WTC11 (cell line): Measurements from ENCODE around the gene CFAP221.

Experiments used
- CBFB ChIP-seq: sonication (generic); formaldehyde crosslinking; IDR thresholded peaks from 2 replicates; pipeline ENCODE4 v1.8.1; 2022; ENCODE audit warnings: mild to moderate bottlenecking, low read depth, missing genetic modification reagents
- GABPB1 ChIP-seq: sonication (generic); formaldehyde crosslinking; IDR thresholded peaks from 2 replicates; pipeline ENCODE4 v1.8.1; 2023; ENCODE audit warnings: mild to moderate bottlenecking, missing genetic modification reagents
- GTF2I ChIP-seq: fragments of 250-450 bp; sonication (Bioruptor Pico); conservative IDR thresholded peaks from 2 replicates; pipeline ENCODE4 v1.4.0; 2021; ENCODE audit warnings: mild to moderate bottlenecking
- SP1 ChIP-seq: sonication (generic); formaldehyde crosslinking; conservative IDR thresholded peaks from 2 replicates; pipeline ENCODE4 v1.8.1; 2022; ENCODE audit warnings: missing genetic modification reagents
- TF ChIP-seq, protein P1 (sequence below): fragments of 200-600 bp; IDR thresholded peaks from 2 replicates; pipeline ENCODE4 v1.8.0; 2022; ENCODE audit warnings: antibody characterized with exemption
- TF ChIP-seq, protein P2 (sequence below): sonication (generic); formaldehyde crosslinking; IDR thresholded peaks from 2 replicates; pipeline ENCODE4 v1.8.0; 2023; ENCODE audit warnings: missing genetic modification reagents, mild to moderate bottlenecking, borderline replicate concordance
- TF ChIP-seq, protein P3 (sequence below): sonication (generic); formaldehyde crosslinking; IDR thresholded peaks from 2 replicates; pipeline ENCODE4 v1.8.1; 2023; ENCODE audit warnings: mild to moderate bottlenecking, missing genetic modification reagents, moderate library complexity
- TF ChIP-seq, protein P4 (sequence below): fragments of 250-450 bp; sonication (Bioruptor Pico); IDR thresholded peaks from 2 replicates; pipeline ENCODE4 v1.9.0; 2021; ENCODE audit warnings: moderate library complexity, mild to moderate bottlenecking, inconsistent platforms, borderline replicate concordance
- TF ChIP-seq, protein P5 (sequence below): fragments of 250-450 bp; sonication (Bioruptor Pico); IDR thresholded peaks from 2 replicates; pipeline ENCODE4 v2.1.2; 2022; ENCODE audit warnings: mild to moderate bottlenecking, moderate library complexity

DNA sequence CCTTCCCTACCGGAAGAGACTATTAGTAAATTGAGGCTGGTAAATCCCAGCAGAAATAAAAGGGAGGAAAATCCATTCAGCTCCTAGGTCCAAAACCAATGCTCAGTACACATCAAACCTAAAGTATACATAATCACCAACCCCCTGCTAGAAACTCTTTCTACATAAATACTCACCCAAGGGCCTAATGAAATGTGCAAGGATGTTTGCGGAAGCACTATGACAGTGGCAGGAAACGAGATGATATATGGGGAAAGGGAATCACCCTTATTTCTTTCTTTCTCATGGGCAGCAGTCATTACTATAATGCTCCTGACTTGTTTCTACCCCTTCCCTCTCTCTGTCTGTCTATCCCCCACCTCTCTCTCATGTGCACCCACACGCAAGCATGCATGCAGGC is 18.6 kb upstream of the CFAP221 start:
- TF ChIP-seq CBFB (CRISPR knock-in tag) (no peak), GABPB1 (no peak), SP1 (CRISPR knock-in tag) (no peak), GTF2I (CRISPR knock-in tag) (no peak)
- TF ChIP-seq, protein P1, sequence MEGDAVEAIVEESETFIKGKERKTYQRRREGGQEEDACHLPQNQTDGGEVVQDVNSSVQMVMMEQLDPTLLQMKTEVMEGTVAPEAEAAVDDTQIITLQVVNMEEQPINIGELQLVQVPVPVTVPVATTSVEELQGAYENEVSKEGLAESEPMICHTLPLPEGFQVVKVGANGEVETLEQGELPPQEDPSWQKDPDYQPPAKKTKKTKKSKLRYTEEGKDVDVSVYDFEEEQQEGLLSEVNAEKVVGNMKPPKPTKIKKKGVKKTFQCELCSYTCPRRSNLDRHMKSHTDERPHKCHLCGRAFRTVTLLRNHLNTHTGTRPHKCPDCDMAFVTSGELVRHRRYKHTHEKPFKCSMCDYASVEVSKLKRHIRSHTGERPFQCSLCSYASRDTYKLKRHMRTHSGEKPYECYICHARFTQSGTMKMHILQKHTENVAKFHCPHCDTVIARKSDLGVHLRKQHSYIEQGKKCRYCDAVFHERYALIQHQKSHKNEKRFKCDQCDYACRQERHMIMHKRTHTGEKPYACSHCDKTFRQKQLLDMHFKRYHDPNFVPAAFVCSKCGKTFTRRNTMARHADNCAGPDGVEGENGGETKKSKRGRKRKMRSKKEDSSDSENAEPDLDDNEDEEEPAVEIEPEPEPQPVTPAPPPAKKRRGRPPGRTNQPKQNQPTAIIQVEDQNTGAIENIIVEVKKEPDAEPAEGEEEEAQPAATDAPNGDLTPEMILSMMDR: no peak
- TF ChIP-seq, protein P2, sequence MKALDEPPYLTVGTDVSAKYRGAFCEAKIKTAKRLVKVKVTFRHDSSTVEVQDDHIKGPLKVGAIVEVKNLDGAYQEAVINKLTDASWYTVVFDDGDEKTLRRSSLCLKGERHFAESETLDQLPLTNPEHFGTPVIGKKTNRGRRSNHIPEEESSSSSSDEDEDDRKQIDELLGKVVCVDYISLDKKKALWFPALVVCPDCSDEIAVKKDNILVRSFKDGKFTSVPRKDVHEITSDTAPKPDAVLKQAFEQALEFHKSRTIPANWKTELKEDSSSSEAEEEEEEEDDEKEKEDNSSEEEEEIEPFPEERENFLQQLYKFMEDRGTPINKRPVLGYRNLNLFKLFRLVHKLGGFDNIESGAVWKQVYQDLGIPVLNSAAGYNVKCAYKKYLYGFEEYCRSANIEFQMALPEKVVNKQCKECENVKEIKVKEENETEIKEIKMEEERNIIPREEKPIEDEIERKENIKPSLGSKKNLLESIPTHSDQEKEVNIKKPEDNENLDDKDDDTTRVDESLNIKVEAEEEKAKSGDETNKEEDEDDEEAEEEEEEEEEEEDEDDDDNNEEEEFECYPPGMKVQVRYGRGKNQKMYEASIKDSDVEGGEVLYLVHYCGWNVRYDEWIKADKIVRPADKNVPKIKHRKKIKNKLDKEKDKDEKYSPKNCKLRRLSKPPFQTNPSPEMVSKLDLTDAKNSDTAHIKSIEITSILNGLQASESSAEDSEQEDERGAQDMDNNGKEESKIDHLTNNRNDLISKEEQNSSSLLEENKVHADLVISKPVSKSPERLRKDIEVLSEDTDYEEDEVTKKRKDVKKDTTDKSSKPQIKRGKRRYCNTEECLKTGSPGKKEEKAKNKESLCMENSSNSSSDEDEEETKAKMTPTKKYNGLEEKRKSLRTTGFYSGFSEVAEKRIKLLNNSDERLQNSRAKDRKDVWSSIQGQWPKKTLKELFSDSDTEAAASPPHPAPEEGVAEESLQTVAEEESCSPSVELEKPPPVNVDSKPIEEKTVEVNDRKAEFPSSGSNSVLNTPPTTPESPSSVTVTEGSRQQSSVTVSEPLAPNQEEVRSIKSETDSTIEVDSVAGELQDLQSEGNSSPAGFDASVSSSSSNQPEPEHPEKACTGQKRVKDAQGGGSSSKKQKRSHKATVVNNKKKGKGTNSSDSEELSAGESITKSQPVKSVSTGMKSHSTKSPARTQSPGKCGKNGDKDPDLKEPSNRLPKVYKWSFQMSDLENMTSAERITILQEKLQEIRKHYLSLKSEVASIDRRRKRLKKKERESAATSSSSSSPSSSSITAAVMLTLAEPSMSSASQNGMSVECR (CRISPR knock-in tag): no peak
- TF ChIP-seq, protein P3, sequence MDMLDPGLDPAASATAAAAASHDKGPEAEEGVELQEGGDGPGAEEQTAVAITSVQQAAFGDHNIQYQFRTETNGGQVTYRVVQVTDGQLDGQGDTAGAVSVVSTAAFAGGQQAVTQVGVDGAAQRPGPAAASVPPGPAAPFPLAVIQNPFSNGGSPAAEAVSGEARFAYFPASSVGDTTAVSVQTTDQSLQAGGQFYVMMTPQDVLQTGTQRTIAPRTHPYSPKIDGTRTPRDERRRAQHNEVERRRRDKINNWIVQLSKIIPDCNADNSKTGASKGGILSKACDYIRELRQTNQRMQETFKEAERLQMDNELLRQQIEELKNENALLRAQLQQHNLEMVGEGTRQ: no peak
- TF ChIP-seq, protein P4, sequence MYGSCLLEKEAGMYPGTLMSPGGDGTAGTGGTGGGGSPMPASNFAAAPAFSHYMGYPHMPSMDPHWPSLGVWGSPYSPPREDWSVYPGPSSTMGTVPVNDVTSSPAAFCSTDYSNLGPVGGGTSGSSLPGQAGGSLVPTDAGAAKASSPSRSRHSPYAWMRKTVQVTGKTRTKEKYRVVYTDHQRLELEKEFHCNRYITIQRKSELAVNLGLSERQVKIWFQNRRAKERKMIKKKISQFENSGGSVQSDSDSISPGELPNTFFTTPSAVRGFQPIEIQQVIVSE: no peak
- TF ChIP-seq, protein P5, sequence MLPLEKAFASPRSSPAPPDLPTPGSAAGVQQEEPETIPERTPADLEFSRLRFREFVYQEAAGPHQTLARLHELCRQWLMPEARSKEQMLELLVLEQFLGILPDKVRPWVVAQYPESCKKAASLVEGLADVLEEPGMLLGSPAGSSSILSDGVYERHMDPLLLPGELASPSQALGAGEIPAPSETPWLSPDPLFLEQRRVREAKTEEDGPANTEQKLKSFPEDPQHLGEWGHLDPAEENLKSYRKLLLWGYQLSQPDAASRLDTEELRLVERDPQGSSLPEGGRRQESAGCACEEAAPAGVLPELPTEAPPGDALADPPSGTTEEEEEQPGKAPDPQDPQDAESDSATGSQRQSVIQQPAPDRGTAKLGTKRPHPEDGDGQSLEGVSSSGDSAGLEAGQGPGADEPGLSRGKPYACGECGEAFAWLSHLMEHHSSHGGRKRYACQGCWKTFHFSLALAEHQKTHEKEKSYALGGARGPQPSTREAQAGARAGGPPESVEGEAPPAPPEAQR (CRISPR knock-in tag): no peak
